ENCODE data around the gene CDYL2.

The CDYL2 gene

GRCh38 chr16:80680046-80680445, 124.4 kb downstream of the CDYL2 start:
- H3K4me1 ChIP-seq (ENCODE audit: low read length), result peaks cover 24% of the 10 kb centered on the region

GRCh38 chr16:80674884-80675283, 129.5 kb downstream of the CDYL2 start:
- Histone ChIP-seq H3K9ac (ENCODE audit: low read length) (no peak overlapping the region), H3K4me1 (ENCODE audit: low read length) (peaks cover 40% of the 10 kb centered on the region), H3K36me3 (replicated peaks; ENCODE audit: low read depth, low read length) (no peaks in the 10 kb centered on the region), H3K9me3 (ENCODE audit: insufficient read depth, low read length) (no peaks in the 10 kb centered on the region; the same call in 1 of the 2 replicates), H4K20me1 (ENCODE audit: insufficient read depth, low read length) (peaks cover 13% of the 10 kb centered on the region; the same call in 1 of the 2 replicates), H3K27ac (ENCODE audit: low read length) (no peak overlapping the region), H3K27me3 (ENCODE audit: low read depth, low read length) (peaks cover 40% of the 10 kb centered on the region), H3K79me2 (ENCODE audit: low read length) (no peaks in the 10 kb centered on the region), H2AFZ (ENCODE audit: low read depth, low read length) (no peak overlapping the region), H3K4me3 (ENCODE audit: low read length) (no peak overlapping the region), H3K4me2 (ENCODE audit: low read length) (no peak overlapping the region)
- no peak for TF ChIP-seq EZH2phosphoT487 (IDR thresholded peaks at IDR 0.05; ENCODE audit: low read depth)
- no peak for TF ChIP-seq CTCF (IDR thresholded peaks at IDR 0.05; ENCODE audit: low read depth, low read length)

More at GRCh38 chr16:80680046-80680445, 124.4 kb downstream of the CDYL2 start:
- no peak overlapping the region for H3K27ac ChIP-seq (ENCODE audit: low read length)
- no peaks in the 10 kb centered on the region for H3K79me2 ChIP-seq (ENCODE audit: low read length)
- no peak overlapping the region for H3K9ac ChIP-seq (ENCODE audit: low read length)
- H3K4me2 ChIP-seq (ENCODE audit: low read length), result no peak overlapping the region
- no peak overlapping the region for H3K4me3 ChIP-seq (ENCODE audit: low read length)
- no peaks in the 10 kb centered on the region for H3K9me3 ChIP-seq (ENCODE audit: insufficient read depth, low read length)
- TF ChIP-seq CTCF (IDR thresholded peaks at IDR 0.05; ENCODE audit: low read depth, low read length), result no peak
- H3K27me3 ChIP-seq (ENCODE audit: low read depth, low read length), result peaks cover 47% of the 10 kb centered on the region
- no peaks in the 10 kb centered on the region for H3K36me3 ChIP-seq (replicated peaks; ENCODE audit: low read depth, low read length)
- peaks cover 7% of the 10 kb centered on the region; the same call in 1 of the 2 replicates for H4K20me1 ChIP-seq (ENCODE audit: insufficient read depth, low read length)
- H2AFZ ChIP-seq (ENCODE audit: low read depth, low read length), result no peak overlapping the region

- Histone ChIP-seq H3K79me2 (ENCODE audit: low read length) (no peaks in the 10 kb centered on the region), H3K27ac (ENCODE audit: low read length) (no peak overlapping the region), H3K36me3 (replicated peaks; ENCODE audit: low read depth, low read length) (no peaks in the 10 kb centered on the region), H3K9me3 (ENCODE audit: insufficient read depth, low read length) (no peaks in the 10 kb centered on the region; the same call in 1 of the 2 replicates), H4K20me1 (ENCODE audit: insufficient read depth, low read length) (peaks cover 13% of the 10 kb centered on the region; the same call in 1 of the 2 replicates), H3K4me2 (ENCODE audit: low read length) (no peak overlapping the region), H3K9ac (ENCODE audit: low read length) (no peak overlapping the region), H3K4me3 (ENCODE audit: low read length) (no peak overlapping the region), H3K4me1 (ENCODE audit: low read length) (peaks cover 43% of the 10 kb centered on the region), H2AFZ (ENCODE audit: low read depth, low read length) (no peak overlapping the region), H3K27me3 (ENCODE audit: low read depth, low read length) (peaks cover 33% of the 10 kb centered on the region)
- TF ChIP-seq CTCF (IDR thresholded peaks at IDR 0.05; ENCODE audit: low read depth, low read length), result no peak
- no peak for TF ChIP-seq EZH2phosphoT487 (IDR thresholded peaks at IDR 0.05; ENCODE audit: low read depth)
These were observed 132.0 kb downstream of the CDYL2 start for GRCh38 chr16:80672379-80672778.

- no peak overlapping the region for H3K4me3 ChIP-seq (ENCODE audit: low read length)
- H3K27me3 ChIP-seq (ENCODE audit: low read depth, low read length), result peaks cover 33% of the 10 kb centered on the region
- peaks cover 33% of the 10 kb centered on the region for H3K4me1 ChIP-seq (ENCODE audit: low read length)
- TF ChIP-seq CTCF (IDR thresholded peaks at IDR 0.05; ENCODE audit: low read depth, low read length) (no peak), EZH2phosphoT487 (IDR thresholded peaks at IDR 0.05; ENCODE audit: low read depth) (no peak)
- H3K9ac ChIP-seq (ENCODE audit: low read length), result no peak overlapping the region
- H2AFZ ChIP-seq (ENCODE audit: low read depth, low read length), result no peak overlapping the region
- H3K4me2 ChIP-seq (ENCODE audit: low read length), result peak overlapping the region; percentile 57
- H3K79me2 ChIP-seq (ENCODE audit: low read length), result no peaks in the 10 kb centered on the region
- no peak overlapping the region; the same call in 1 of the 2 replicates for H3K27ac ChIP-seq (ENCODE audit: low read length)
- H3K36me3 ChIP-seq (replicated peaks; ENCODE audit: low read depth, low read length), result no peaks in the 10 kb centered on the region
- H4K20me1 ChIP-seq (ENCODE audit: insufficient read depth, low read length), result peaks cover 12% of the 10 kb centered on the region; the same call in 1 of the 2 replicates
- H3K9me3 ChIP-seq (ENCODE audit: insufficient read depth, low read length), result no peaks in the 10 kb centered on the region; the same call in 1 of the 2 replicates
These were observed 133.0 kb downstream of the CDYL2 start for GRCh38 chr16:80671281-80671849.
